Renal cortex interstitium (tissue), 11 donors: ENCODE measurements around the gene PCDHGC4. TPM values are rescaled to one million over a fixed set of nuclear protein-coding genes. Genes with fewer than 3 reads are reported as not detected.
A peak's percentile ranks its signal among the peaks of the same experiment; 100 is the strongest.

Experiments
- DNase-seq, 11 donors: peaks; one replicate each; pipeline ENCODE4 v3.0.0-alpha.2; 2013; ENCODE audit warnings: low read depth in 9 of 11, low spot score in 4 of 11; ENCODE audit errors: extremely low read depth in 1 of 11
- polyA plus RNA-seq, 3 donors: library from polyadenylated mRNA; unstranded; fragments of 120-200 nt; gene quantifications; one replicate each; pipeline ENCODE4 v1.2.1, GENCODE V29; 2013; ENCODE audit not compliant: insufficient read length in 3 of 3

The PCDHGC4 gene
- polyA plus RNA-seq, 3 donors = 3.4 to 3.9 (median 3.6) TPM

DNA sequence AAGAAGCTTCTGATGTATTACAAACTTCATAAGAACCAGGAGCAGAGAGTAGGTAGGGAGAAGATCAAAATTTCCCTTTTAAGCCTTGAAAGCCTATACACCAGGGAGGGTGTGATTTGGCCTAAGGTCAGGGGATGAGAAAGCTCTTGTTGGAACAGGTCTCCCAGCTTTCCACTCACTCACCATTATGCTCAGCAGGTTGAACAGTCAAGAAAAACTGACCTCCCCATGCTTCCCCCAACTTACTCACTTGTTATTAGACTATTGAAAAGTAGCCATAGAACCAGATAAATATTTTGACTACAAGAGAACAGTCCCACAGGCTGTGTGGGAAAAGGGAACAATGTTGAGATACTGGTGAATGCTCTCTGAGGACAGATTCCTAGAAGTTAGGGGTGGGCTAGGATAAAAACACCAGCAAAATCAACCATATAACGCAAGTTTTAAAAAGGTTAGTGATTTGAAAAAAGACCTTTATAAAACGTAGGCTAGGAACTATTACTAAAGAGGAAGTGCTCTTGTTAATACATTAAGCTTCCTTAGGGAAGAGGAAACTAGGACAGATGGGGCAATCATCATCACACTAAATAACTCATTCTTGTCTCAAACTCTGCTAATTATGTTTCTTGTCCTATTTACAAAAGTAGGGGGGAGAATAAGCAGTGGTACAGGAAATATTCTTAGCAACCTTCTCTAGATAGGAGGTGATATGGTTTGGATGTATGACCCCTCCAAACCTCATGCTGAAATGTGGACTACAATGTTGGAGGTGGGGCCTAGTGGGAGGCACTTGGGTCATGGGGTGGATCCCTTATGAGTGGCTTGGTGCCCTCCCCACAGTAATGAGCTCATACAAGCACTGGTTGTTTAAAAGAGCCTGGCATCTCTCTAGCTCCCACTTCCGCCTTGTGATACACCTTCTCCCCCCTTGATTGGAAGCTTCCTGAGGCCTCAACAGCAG is 35.1 kb downstream of the PCDHGC4 start:
- DNase-seq = no peak

DNA sequence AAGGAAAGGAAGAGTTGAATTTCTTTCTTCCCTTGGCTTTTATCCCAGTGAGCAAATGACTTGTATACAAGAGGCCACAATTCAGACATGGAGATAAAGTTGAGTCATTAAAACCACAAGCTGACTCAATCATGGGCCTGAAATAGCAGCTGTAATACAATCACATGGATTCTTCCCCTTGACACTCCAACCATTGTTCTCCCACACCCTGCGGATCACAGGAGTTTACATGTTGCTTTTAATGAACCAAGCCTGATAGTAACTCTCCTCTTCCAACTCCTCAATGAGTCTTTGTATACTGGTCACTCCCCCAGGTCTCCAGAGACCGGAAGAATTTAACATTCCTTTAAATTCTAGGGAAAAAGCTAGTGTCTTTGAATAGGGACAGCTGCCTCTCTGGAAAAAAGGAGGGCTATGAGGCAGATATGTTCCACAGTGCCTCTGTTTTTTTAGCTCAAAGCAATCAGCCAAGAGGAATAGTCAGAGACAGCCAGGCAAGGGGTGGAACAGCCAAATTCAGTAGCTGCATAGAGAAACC is 36.5 kb downstream of the PCDHGC4 start:
- DNase-seq = peak in 6 of 11 donors; percentile 45 to 81 (median 65)

DNA sequence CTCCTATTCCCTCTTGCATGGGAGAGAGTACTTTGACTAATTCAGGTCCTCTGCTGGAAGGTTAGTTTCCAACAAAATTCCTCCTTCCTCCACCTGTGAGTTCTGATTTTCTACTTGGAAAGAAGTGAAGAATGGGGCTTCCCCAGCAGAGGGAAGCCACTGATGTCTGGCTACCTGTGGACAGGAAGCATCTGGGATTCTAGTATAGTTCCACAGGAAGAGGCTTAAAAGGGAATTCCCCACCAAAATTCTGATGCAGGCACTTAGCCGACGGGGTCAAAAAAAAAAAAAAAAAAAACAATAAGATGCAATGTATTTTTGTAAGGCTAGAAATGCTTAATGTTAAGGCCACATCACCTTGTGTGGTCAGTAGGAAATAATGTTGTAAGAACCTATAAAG is 37.5 kb downstream of the PCDHGC4 start:
- no peak for DNase-seq

DNA sequence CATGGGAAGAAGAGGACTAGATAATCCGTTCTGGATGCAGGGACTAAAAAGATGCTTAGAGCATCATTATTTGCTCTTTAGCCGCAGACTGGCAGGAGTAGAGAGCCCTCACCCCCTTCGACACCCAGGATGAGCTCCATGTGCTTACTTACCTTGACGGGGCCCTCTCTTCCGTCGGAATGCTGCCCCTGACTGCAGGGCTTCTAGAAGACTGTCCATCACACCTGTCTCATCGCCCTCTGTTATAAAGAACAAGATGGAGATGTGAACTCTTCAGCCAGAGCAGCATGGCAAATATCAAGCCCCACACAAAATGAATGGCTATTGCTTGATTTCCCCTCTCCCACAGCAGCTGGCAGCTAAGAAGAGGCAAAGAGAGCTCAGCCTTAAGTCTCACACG is 39.2 kb downstream of the PCDHGC4 start:
- DNase-seq = no peak

DNA sequence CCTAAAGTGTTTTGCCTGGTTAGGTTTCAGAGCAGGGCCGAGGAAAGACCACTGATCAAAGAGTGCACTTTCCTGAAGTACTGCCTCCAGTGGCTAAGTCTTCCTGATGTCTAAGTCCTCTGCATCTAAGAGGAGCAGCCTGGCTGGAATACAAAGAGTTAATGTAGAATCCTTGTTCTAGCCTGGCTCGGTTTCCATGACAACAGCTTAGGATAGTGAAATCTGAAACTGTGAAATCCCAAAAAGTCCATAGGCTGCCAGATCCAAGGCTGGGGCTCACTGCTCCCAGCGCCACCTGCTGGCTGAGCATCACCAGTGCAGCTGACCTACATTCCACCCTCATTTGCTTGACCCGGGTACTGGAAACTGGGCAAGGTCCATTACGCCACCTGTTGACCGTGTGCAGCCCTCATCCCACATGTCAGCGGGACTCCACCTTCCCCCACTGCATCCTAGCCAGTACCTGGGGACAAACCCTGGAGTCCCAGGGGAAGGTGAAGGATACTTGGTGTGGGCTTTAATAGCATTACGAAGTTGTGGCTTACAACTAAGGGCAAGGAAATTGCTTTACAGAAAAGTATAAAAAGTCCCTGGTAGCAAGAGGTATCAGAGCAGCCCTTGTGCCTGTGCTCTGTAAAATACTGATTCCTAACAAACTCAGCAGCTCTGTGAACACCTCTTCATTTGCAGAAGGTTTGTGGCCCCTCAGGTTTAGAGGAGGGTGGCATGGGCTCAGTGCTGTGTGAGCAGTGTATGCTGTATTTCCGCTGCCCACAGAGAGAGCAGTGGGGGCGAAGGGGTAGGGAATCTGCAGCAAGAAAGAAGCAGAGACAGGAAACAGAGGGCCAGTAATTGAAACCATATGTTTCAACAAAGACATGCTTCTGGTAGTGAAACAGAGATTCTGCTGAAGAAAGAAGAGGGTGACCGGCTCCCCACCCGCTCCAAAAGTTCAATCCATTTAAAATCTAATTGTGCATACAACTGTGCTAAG is 40.1 kb downstream of the PCDHGC4 start:
- peak; percentile 92 to 98 (median 95) for DNase-seq

DNA sequence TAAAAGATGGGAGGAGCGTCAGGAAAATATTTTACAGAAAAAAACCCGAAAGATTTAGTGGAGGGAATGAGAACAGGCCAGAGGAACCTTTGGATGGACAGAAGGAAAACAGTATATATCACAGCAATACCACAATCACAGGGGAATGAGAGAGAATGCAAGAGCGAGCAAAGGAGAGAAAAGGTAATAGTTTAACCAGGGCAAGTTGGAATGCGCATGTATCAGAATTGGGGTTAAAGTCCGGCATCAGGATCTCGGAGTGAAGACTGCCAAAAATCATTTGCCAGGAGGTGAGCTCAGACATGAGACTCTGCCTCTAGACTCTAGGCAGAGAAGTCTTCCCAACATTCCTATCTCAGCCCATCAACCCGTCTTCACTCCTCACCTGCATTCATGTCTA is 40.8 kb downstream of the PCDHGC4 start:
- DNase-seq = no peak

DNA sequence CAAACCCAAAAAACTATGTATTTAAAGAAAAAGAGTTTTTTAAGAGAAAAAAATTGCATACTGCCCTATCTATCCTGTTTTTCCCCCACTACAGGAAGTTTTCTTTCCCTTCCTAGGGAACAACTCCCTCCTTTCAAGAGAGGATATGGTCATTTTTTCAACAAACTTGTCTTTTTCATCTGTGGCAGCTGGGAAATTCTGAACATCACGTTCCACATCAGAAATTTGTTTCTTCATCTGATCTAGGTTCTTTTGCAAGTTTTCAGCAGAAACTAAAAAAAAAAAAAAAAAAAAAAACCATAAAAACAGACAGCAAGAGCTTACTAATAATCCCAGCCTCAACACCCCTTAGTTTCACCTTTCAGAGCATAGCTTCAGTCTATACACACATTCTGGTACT is 42.6 kb downstream of the PCDHGC4 start:
- no peak for DNase-seq

DNA sequence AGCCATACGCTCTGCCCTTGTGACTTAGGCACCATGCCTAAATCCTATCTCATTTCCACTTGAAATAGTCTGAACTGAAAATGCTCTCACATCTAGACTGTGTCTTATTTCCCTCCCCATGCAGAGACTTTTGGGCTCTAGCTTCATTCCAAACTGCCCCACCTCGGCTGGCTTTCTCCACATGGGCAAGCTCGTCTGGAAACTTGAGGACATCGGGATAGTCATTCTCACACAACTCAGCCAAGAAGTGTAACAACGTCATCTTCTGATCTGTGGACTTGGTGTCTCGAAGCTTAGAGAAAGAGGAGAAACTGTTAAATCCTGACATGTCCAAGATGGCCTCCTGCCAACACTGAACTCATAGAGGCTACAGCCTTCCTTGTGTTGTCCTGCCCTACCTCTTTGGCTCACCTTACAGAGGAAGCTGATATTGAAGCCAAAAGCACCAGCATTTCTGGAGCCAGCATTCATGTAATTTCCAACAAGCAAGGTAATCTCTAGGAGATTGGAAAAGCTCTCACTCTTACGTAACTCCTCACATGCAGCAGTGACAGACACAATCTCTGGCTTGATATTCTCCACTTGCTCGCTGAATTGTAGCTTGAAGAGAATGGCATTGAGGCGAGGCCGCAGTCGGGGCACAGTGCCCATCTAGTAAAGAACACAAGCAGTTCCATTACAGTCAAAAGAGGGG is 43.6 kb downstream of the PCDHGC4 start:
- no peak for DNase-seq

DNA sequence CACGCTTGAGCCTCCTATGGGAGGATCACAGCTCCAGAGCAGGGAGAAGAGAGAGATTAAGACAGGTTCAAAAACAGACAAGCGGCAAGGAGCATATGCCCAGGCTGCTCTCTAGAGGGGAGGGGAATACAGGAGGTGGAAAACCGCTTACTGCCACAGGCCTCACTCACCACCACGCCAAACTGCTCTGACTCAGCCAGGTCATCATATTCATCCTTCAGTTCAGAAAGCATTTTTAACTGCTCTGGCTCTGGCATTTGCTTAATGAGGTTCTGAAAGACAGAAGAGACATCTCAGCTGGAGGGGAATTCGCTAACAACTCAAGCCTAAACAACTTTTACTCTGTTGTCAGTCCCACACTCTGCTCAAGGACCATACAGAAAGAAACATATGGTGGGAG is 44.2 kb downstream of the PCDHGC4 start:
- no peak for DNase-seq

DNA sequence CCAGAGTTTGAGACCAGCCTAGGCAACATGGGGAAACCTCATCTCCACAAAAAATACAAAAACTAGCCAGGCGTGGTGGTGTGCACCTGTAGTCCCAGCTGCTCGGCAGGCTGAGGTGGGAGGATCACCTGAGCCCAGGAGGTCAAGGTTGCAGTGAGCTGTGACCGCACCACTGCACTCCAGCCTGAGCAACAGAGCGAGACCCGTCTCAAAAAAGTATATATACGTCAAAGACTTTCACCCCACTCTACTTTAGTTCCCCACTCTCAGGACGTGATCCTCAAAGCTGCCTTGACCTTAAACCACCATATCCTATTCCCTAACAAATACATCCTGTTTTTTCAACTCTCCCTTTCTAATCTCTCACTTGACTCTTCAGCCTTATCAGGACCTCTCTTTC is 45.0 kb downstream of the PCDHGC4 start:
- DNase-seq = no peak

DNA sequence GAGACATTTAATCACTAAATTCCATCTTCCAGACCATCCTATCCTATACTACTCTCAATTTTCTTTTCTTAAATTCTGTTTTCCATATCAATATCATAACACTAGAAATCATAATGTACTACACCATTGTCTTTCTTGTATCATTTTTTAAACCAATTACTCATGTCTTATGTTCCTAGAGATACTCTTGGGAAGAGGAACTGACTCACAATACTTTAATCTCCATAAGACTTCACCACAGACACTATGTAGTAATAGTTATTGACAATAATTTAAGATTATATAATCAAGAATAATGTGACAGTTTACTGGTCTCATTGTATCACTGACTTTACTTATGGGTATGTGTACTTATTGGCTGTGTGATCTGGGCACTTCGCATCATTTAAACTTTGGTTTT is 47.9 kb downstream of the PCDHGC4 start:
- DNase-seq = no peak

DNA sequence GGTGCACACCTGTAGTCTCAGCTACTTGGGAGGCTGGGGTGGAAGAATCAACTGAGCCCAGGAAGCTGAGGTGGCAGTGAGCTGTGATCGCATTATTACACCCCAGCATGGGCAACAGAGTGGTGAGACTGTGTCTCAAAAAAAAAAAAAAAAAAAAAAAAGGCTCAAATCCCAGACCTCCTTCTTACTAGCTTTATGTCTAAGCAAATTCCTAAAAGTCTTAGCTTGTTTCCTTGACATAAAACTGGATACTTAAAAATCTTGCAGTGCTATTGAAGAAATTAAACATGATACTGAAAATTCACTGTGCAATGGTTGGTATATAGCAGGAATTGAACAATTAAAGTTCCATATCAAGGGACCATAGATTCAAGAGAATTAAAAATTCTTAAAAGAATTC is 49.1 kb downstream of the PCDHGC4 start:
- DNase-seq = no peak

DNA sequence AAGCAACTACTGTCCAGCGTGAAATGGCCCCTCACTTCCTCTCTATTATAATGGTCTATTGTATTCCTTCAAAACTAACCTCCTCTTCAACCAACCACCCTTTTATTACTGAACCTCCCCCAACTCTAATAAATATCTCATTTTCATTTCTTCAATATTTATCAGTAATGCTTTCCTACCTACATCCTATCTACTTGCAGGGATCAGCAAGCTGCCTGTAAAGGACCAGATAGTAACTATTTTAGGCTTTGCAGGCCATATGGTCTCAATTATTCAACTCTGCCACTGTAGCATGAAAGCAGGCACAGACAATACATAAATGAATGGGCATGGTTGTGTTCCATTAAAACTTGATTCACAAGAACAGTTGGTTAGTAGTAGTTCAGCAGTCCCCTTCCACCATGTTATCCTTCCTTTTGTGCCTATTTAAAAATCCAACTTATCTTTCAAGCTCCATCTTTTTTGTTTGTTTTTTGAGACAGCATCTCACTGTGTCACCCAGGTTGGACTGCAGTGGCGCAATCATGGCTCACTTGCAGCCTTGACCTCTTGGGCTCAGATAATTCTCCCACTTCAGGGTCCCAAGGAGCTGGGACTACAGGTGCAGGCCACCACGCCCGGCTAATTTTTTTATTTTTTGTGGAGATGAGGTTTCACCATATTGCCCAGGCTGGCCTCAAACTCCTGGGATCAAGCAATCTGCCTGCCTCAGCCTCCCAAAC is 49.8 kb downstream of the PCDHGC4 start:
- DNase-seq = no peak

Other genes starting within 250 kb of the PCDHGC4 start
- 10 to 100 TPM; 13.2 to 15.0 (median 14.9) TPM for gene PCDHB15, start 239.6 kb upstream of the PCDHGC4 start, polyA plus RNA-seq
- under 1 TPM in 2 of 3 donors, not detected in 1; 0.14 to 0.35 TPM for gene SLC25A2, start 181.0 kb upstream of the PCDHGC4 start, polyA plus RNA-seq
- gene TAF7, start 164.2 kb upstream of the PCDHGC4 start, polyA plus RNA-seq = 100 to 1,000 TPM; 134 to 184 (median 157) TPM
- 1 to 10 TPM in 2 of 3 donors, under 1 TPM in 1; 0.92 to 1.2 (median 1.0) TPM for gene PCDHGA1, start 154.5 kb upstream of the PCDHGC4 start, polyA plus RNA-seq
- 1 to 10 TPM; 6.0 to 7.9 (median 6.1) TPM for gene PCDHGA2, start 146.3 kb upstream of the PCDHGC4 start, polyA plus RNA-seq
- gene PCDHGA3, start 141.2 kb upstream of the PCDHGC4 start, polyA plus RNA-seq = 1 to 10 TPM; 3.1 to 4.2 (median 3.6) TPM
- gene PCDHGB1, start 134.9 kb upstream of the PCDHGC4 start, polyA plus RNA-seq = 1 to 10 TPM; 1.5 to 2.5 (median 2.2) TPM
- 1 to 10 TPM; 2.0 to 3.4 (median 2.2) TPM for gene PCDHGA4, start 130.0 kb upstream of the PCDHGC4 start, polyA plus RNA-seq
- 1 to 10 TPM; 3.5 to 4.3 (median 3.8) TPM for gene PCDHGB2, start 125.0 kb upstream of the PCDHGC4 start, polyA plus RNA-seq
- 1 to 10 TPM; 2.1 to 2.7 (median 2.6) TPM for gene PCDHGA5, start 120.9 kb upstream of the PCDHGC4 start, polyA plus RNA-seq
- gene PCDHGB3, start 114.8 kb upstream of the PCDHGC4 start, polyA plus RNA-seq = 1 to 10 TPM; 2.1 to 2.5 (median 2.5) TPM
- gene PCDHGA6, start 111.1 kb upstream of the PCDHGC4 start, polyA plus RNA-seq = 1 to 10 TPM; 6.5 to 8.0 (median 7.2) TPM
- 1 to 10 TPM; 2.0 to 2.7 (median 2.5) TPM for gene PCDHGA7, start 102.3 kb upstream of the PCDHGC4 start, polyA plus RNA-seq
- 1 to 10 TPM; 4.9 to 6.5 (median 6.1) TPM for gene PCDHGB4, start 97.3 kb upstream of the PCDHGC4 start, polyA plus RNA-seq
- gene PCDHGA8, start 92.4 kb upstream of the PCDHGC4 start, polyA plus RNA-seq = 1 to 10 TPM in 1 of 3 donors, under 1 TPM in 2; 0.58 to 1.0 (median 0.61) TPM
- 10 to 100 TPM in 2 of 3 donors, 1 to 10 TPM in 1; 8.6 to 11.5 (median 10.8) TPM for gene PCDHGB5, start 87.1 kb upstream of the PCDHGC4 start, polyA plus RNA-seq
- gene PCDHGA9, start 82.3 kb upstream of the PCDHGC4 start, polyA plus RNA-seq = 1 to 10 TPM; 3.6 to 6.2 (median 5.4) TPM
- 1 to 10 TPM; 6.7 to 7.6 (median 7.6) TPM for gene PCDHGB6, start 77.0 kb upstream of the PCDHGC4 start, polyA plus RNA-seq
- gene PCDHGA10, start 72.0 kb upstream of the PCDHGC4 start, polyA plus RNA-seq = 1 to 10 TPM; 3.0 to 3.7 (median 3.3) TPM
- 10 to 100 TPM; 15.2 to 16.6 (median 15.7) TPM for gene PCDHGB7, start 67.4 kb upstream of the PCDHGC4 start, polyA plus RNA-seq
- 1 to 10 TPM; 3.9 to 5.4 (median 5.2) TPM for gene PCDHGA11, start 64.0 kb upstream of the PCDHGC4 start, polyA plus RNA-seq
- 1 to 10 TPM; 1.5 to 3.0 (median 1.9) TPM for gene PCDHGA12, start 54.5 kb upstream of the PCDHGC4 start, polyA plus RNA-seq
- gene PCDHGC3, start 9.1 kb upstream of the PCDHGC4 start, polyA plus RNA-seq = 100 to 1,000 TPM in 1 of 3 donors, 10 to 100 TPM in 2; 90.0 to 127 (median 97.3) TPM
- gene PCDHGC5, start 4.1 kb downstream of the PCDHGC4 start, polyA plus RNA-seq = 1 to 10 TPM in 1 of 3 donors, under 1 TPM in 2; 0.34 to 1.2 (median 0.36) TPM
- 10 to 100 TPM; 70.4 to 86.9 (median 73.6) TPM for gene DIAPH1, start 134.0 kb downstream of the PCDHGC4 start, polyA plus RNA-seq
- gene HDAC3, start 151.8 kb downstream of the PCDHGC4 start, polyA plus RNA-seq = 100 to 1,000 TPM in 1 of 3 donors, 10 to 100 TPM in 2; 98.8 to 111 (median 99.0) TPM
- 1 to 10 TPM in 1 of 3 donors, under 1 TPM in 2; 0.64 to 1.5 (median 0.90) TPM for gene RELL2, start 152.0 kb downstream of the PCDHGC4 start, polyA plus RNA-seq
- gene FCHSD1, start 166.4 kb downstream of the PCDHGC4 start, polyA plus RNA-seq = 10 to 100 TPM; 12.4 to 19.5 (median 13.5) TPM
- 10 to 100 TPM; 18.6 to 23.4 (median 21.5) TPM for gene ARAP3, start 197.2 kb downstream of the PCDHGC4 start, polyA plus RNA-seq